OCI-LY1 (cell line): ENCODE results near the gene DPPA2.
"Not testable (repeated sequence)": the region's sequence is repeated elsewhere in the genome, so short reads cannot be mapped to it uniquely, and the experiment has no call there.

Source experiments
- H2AFZ ChIP-seq: fragments of 200-600 bp; sonication (generic), shearing (Covaris generic); 2 replicates; pipeline ENCODE4 v1.6.0; 2014; ENCODE audit warnings: antibody characterized with exemption, mild to moderate bottlenecking, low read length
- H3F3A ChIP-seq: fragments of 200-600 bp; sonication (generic), shearing (Covaris generic); 2 replicates; pipeline ENCODE4 v1.6.0; 2014; ENCODE audit warnings: mild to moderate bottlenecking, antibody characterized with exemption, low read length, moderate library complexity; ENCODE audit not compliant: insufficient read depth
- H3K27ac ChIP-seq: fragments of 200-600 bp; sonication (generic); 2 replicates; pipeline ENCODE4 v1.5.1; 2014; ENCODE audit warnings: low read length, mixed run types, mild to moderate bottlenecking, low read depth; ENCODE audit not compliant: poor library complexity, severe bottlenecking
- H3K27me3 ChIP-seq: fragments of 200-600 bp; sonication (generic); 2 replicates; pipeline ENCODE4 v1.6.0; 2014; ENCODE audit warnings: antibody characterized with exemption, mild to moderate bottlenecking, low read length, moderate library complexity; ENCODE audit not compliant: insufficient read depth
- H3K36me3 ChIP-seq: fragments of 200-600 bp; sonication (generic); 2 replicates; pipeline ENCODE4 v1.6.1; 2014; ENCODE audit warnings: mild to moderate bottlenecking, antibody characterized with exemption, low read length, moderate library complexity, mixed read lengths; ENCODE audit not compliant: insufficient read depth
- H3K4me1 ChIP-seq: fragments of 200-600 bp; sonication (generic); 2 replicates; pipeline ENCODE4 v1.5.1; 2014; ENCODE audit warnings: mild to moderate bottlenecking, low read length, moderate library complexity; ENCODE audit not compliant: insufficient read depth, severe bottlenecking
- H3K4me2 ChIP-seq: fragments of 200-600 bp; sonication (generic), shearing (Covaris generic); 2 replicates; pipeline ENCODE4 v1.6.1; 2014; ENCODE audit warnings: low read length
- H3K4me3 ChIP-seq: fragments of 200-600 bp; sonication (generic); 2 replicates; pipeline ENCODE4 v1.5.1; 2014; ENCODE audit warnings: low read length, low read depth, mild to moderate bottlenecking, mixed read lengths; ENCODE audit not compliant: poor library complexity, severe bottlenecking
- H3K79me2 ChIP-seq: fragments of 200-600 bp; shearing (Covaris generic); 2 replicates; pipeline ENCODE4 v1.6.1; 2016; ENCODE audit warnings: mixed run types, low read length, mixed read lengths; ENCODE audit not compliant: insufficient read depth
- H3K9ac ChIP-seq: fragments of 200-600 bp; sonication (generic), shearing (Covaris generic); 2 replicates; pipeline ENCODE4 v1.6.1; 2014; ENCODE audit warnings: mild to moderate bottlenecking, low read length, mixed read lengths
- H3K9me2 ChIP-seq: fragments of 200-600 bp; sonication (generic), shearing (Covaris generic); 2 replicates; pipeline ENCODE4 v1.6.1; 2014; ENCODE audit warnings: low read depth, mild to moderate bottlenecking, low read length, mixed read lengths
- H3K9me3 ChIP-seq: fragments of 200-600 bp; shearing (Covaris generic); 2 replicates; pipeline ENCODE4 v1.6.1; 2014; ENCODE audit warnings: low read length, mixed read lengths
- H4K20me1 ChIP-seq: fragments of 200-600 bp; sonication (generic), shearing (Covaris generic); 2 replicates; pipeline ENCODE4 v1.6.0; 2016; ENCODE audit warnings: mild to moderate bottlenecking, low read length; ENCODE audit not compliant: insufficient read depth
- EZH2 ChIP-seq: fragments of 200-600 bp; sonication (generic), shearing (Covaris generic); IDR thresholded peaks from 2 replicates; pipeline ENCODE4 v1.8.0; 2017; ENCODE audit warnings: borderline replicate concordance, mixed run types, mild to moderate bottlenecking, antibody characterized with exemption, low read length, moderate library complexity, mixed read lengths
- TF ChIP-seq, protein P1 (sequence below): fragments of 200-600 bp; sonication (generic), shearing (Covaris generic); IDR thresholded peaks from 2 replicates; pipeline ENCODE4 v1.5.1; 2017; ENCODE audit warnings: mild to moderate bottlenecking, antibody characterized with exemption, low read length, moderate library complexity, mixed read lengths

The DPPA2 gene

DNA sequence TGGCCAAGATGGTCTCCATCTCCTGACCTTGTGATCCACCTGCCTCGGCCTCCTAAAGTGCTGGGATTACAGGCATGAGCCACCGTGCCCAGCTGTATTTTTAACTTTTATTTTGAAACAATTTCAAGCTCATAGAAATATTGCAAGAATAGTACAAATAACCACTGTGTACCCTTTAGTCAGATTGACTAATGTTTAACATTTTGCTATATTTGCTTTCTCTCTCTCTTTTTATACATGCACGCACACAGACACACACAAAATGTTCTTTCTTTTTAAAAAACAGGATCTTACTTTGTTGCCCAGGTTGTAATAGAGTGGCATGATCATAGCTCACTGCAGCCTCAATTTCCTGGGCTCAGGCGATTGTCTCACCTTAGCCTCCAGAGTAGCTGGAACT, 46.5 kb upstream of the DPPA2 start:
- H2AFZ ChIP-seq: no peak overlapping the region
- no peaks in the 10 kb centered on the region for H3K79me2 ChIP-seq
- no peaks in the 10 kb centered on the region for H3K4me1 ChIP-seq
- H3F3A ChIP-seq: no peaks in the 10 kb centered on the region
- H3K4me2 ChIP-seq: no peak overlapping the region
- no peak overlapping the region for H3K27ac ChIP-seq
- no peak for TF ChIP-seq EZH2
- TF ChIP-seq, protein P1, sequence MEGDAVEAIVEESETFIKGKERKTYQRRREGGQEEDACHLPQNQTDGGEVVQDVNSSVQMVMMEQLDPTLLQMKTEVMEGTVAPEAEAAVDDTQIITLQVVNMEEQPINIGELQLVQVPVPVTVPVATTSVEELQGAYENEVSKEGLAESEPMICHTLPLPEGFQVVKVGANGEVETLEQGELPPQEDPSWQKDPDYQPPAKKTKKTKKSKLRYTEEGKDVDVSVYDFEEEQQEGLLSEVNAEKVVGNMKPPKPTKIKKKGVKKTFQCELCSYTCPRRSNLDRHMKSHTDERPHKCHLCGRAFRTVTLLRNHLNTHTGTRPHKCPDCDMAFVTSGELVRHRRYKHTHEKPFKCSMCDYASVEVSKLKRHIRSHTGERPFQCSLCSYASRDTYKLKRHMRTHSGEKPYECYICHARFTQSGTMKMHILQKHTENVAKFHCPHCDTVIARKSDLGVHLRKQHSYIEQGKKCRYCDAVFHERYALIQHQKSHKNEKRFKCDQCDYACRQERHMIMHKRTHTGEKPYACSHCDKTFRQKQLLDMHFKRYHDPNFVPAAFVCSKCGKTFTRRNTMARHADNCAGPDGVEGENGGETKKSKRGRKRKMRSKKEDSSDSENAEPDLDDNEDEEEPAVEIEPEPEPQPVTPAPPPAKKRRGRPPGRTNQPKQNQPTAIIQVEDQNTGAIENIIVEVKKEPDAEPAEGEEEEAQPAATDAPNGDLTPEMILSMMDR: no peak
- H3K27me3 ChIP-seq: no peaks in the 10 kb centered on the region
- H3K9me3 ChIP-seq: no peaks in the 10 kb centered on the region
- H3K9me2 ChIP-seq: no peaks in the 10 kb centered on the region
- H3K36me3 ChIP-seq: no peaks in the 10 kb centered on the region
- H3K4me3 ChIP-seq: no peak overlapping the region
- no peaks in the 10 kb centered on the region for H4K20me1 ChIP-seq
- no peak overlapping the region for H3K9ac ChIP-seq

DNA sequence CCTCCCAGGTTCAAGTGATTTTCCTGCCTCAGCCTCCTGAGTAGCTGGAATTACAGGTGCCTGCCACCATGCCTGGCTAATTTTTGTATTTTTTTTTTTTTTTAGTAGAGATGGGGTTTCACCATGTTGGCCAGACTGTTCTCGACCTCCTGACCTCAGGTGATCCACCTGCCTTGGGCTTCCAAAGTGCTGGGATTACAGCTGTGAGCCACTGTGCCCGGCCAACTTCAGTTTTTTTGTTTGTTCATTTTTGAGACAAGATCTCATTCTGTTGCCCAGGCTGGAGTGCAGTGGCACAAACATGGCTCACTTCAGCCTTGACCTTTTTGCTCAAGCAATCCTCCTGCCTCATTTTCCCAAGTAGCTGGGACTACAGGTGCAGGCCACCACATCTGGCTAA, 42.5 kb upstream of the DPPA2 start:
- H3K4me2 ChIP-seq, H3K4me3 ChIP-seq, H3F3A ChIP-seq, H3K36me3 ChIP-seq, H3K9me2 ChIP-seq, H4K20me1 ChIP-seq, H3K9ac ChIP-seq, H3K79me2 ChIP-seq, H3K9me3 ChIP-seq, H3K27me3 ChIP-seq, H2AFZ ChIP-seq, H3K4me1 ChIP-seq, H3K27ac ChIP-seq: not testable (repeated sequence)

DNA sequence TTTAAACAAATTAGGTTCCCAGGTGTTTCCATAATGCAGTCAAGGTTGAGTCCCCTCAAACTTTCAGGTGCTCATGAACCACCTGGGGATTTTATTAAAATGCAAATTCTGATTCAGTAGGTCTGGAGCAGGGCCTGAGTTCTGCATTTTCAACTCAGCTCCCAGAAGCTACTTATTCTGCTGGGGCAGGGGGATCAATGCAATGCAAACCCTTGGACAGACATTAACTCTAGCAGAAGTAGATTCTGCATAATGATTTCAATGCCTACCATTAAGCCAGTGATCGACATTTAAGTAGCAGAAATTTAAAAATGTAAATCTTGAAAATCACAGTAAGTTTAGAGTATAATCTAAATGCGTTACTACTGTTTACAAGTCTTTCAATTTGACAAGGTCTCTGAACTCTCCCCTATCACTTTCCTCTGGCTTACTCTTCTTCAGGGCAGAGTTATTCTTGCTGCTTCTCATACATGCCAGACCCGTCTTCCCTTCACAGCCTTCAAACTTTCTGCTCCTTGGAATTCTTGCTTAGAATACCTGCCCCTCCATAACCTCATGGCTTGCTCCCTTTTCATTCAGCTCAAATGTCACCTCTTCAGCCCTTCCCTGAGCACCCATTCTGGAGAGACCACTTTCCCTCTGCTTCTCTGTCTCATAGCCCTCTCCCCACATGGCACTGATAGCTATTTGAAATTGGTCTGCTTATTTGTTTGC, 40.3 kb upstream of the DPPA2 start:
- H2AFZ ChIP-seq: no peak overlapping the region
- no peaks in the 10 kb centered on the region for H3K9me2 ChIP-seq
- H3K9ac ChIP-seq: no peak overlapping the region
- no peaks in the 10 kb centered on the region for H3K9me3 ChIP-seq
- H3F3A ChIP-seq: no peaks in the 10 kb centered on the region
- H3K79me2 ChIP-seq: no peaks in the 10 kb centered on the region
- H3K36me3 ChIP-seq: no peaks in the 10 kb centered on the region
- no peaks in the 10 kb centered on the region for H4K20me1 ChIP-seq
- no peak overlapping the region for H3K4me3 ChIP-seq
- TF ChIP-seq, protein P1: no peak
- TF ChIP-seq EZH2: no peak
- no peak overlapping the region for H3K27ac ChIP-seq
- H3K4me1 ChIP-seq: no peaks in the 10 kb centered on the region
- no peaks in the 10 kb centered on the region for H3K27me3 ChIP-seq
- no peak overlapping the region for H3K4me2 ChIP-seq
